Measurements from ENCODE around the gene SUSD3. TPM values are rescaled to one million over a fixed set of nuclear protein-coding genes. Genes with fewer than 3 reads are reported as not detected.

The SUSD3 gene
- total and polyA plus RNA-seq, 8 donors = 1.7 to 4.5 (median 2.6) TPM; not detected in 2

DNA sequence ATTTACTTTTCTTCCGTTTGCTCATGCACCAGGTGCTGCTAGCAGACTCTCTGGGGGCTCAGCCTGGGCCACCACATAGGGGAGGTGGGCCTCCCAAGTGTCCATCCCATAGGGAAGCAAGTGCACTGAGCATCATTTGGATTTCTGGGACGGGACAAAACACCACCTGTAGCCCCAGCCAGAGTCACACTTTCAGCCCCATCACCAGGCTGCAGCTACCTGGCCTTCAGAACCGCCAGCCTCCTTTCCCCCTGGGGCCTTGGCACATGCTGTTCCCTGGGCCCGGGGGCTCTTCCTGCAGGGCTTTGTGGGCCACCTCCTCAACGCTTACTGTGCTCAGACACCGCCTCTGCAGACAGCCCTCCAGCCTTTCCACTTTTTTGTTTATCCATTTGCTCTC, 19.6 kb upstream of the SUSD3 start:
- WGBS, 5 donors = 74 to 87% (median 86%) methylated on average over 6 of the region's 6 CpGs
- intact Hi-C loops (cut with DNase I; ENCODE audit: low total_unique reads) = no loop called here
- no peak overlapping the region for H3K4me3 ChIP-seq
- H3K9me3 ChIP-seq = no peaks in the 10 kb centered on the region
- no peak for DNase-seq
- H3K4me1 ChIP-seq = peaks cover 0 to 22% (median 2%) of the 10 kb centered on the region in 4 donors
- peaks cover 0 to 5% (median 0%) of the 10 kb centered on the region in 3 donors for H3K27me3 ChIP-seq
- peaks cover 0 to 12% (median 0%) of the 10 kb centered on the region in 4 donors for H3K36me3 ChIP-seq
- no peak for TF ChIP-seq POLR2A (IDR thresholded peaks at IDR 0.05)
- no peak for TF ChIP-seq EP300 (IDR thresholded peaks at IDR 0.05)
- no peak for TF ChIP-seq POLR2AphosphoS5 (IDR thresholded peaks at IDR 0.05)
- TF ChIP-seq, protein P1, sequence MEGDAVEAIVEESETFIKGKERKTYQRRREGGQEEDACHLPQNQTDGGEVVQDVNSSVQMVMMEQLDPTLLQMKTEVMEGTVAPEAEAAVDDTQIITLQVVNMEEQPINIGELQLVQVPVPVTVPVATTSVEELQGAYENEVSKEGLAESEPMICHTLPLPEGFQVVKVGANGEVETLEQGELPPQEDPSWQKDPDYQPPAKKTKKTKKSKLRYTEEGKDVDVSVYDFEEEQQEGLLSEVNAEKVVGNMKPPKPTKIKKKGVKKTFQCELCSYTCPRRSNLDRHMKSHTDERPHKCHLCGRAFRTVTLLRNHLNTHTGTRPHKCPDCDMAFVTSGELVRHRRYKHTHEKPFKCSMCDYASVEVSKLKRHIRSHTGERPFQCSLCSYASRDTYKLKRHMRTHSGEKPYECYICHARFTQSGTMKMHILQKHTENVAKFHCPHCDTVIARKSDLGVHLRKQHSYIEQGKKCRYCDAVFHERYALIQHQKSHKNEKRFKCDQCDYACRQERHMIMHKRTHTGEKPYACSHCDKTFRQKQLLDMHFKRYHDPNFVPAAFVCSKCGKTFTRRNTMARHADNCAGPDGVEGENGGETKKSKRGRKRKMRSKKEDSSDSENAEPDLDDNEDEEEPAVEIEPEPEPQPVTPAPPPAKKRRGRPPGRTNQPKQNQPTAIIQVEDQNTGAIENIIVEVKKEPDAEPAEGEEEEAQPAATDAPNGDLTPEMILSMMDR (IDR thresholded peaks at IDR 0.05) = no peak
- no peak overlapping the region for H3K27ac ChIP-seq

DNA sequence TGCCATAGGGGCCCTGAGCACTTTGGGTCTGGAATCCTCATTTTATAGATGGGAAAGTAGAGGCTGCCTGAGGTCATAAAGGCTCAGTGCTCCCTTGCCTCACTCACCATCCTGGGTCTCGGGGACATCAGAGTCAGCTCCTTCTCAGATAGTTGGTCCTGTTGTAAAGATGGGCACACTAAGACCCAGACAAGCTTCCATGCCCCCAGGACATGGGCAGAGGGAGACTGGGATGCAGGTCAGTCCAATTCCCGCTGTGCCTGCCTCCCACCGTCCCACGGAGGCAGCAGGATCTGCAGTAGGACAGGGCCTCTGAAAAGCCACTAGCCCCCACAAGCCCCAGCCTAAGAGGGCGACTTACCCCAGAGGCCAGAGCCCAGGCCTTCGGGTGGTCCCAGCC, 19.0 kb upstream of the SUSD3 start:
- Histone ChIP-seq H3K4me3 (no peak overlapping the region), H3K36me3 (peaks cover 0 to 11% (median 0%) of the 10 kb centered on the region in 4 donors), H3K27me3 (peaks cover 0 to 1% (median 0%) of the 10 kb centered on the region in 3 donors), H3K9me3 (no peaks in the 10 kb centered on the region), H3K27ac (no peak overlapping the region), H3K4me1 (peaks cover 0 to 22% (median 2%) of the 10 kb centered on the region in 4 donors)
- no peak for DNase-seq
- intact Hi-C loops (cut with DNase I; ENCODE audit: low total_unique reads) = no loop called here
- TF ChIP-seq POLR2A (IDR thresholded peaks at IDR 0.05) (no peak), POLR2AphosphoS5 (IDR thresholded peaks at IDR 0.05) (no peak), EP300 (IDR thresholded peaks at IDR 0.05) (no peak)
- TF ChIP-seq, protein P1 (IDR thresholded peaks at IDR 0.05) = no peak
- 84 to 90% (median 85%) methylated on average over 3 to 6 of the region's 6 CpGs for WGBS, 5 donors

DNA sequence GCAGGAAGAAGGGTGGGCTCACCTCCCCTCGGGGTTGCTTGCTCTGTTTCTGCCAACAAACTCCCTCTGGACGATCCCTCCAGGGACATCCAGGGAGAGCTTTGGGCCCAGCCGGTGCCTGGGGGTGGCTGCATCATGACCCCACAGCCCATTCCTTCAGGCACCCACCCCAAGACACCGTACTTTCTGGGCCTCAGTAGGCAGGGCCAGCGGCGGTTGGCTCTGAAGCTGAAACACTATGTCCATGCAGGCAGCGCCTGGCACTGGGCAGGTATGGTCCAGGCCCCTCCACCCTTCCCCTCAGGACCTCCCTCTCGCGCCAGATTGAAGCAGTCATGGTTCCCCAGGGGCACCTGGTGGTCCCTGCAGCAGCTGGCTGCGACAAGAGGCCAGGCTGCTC, 18.5 kb upstream of the SUSD3 start:
- peaks cover 0 to 6% (median 0%) of the 10 kb centered on the region in 4 donors for H3K36me3 ChIP-seq
- DNase-seq = no peak
- no peak overlapping the region for H3K27ac ChIP-seq
- 85 to 91% (median 89%) methylated on average over 8 to 10 of the region's 10 CpGs for WGBS, 5 donors
- H3K4me3 ChIP-seq = no peak overlapping the region
- H3K27me3 ChIP-seq = no peaks in the 10 kb centered on the region
- no peak for TF ChIP-seq EP300 (IDR thresholded peaks at IDR 0.05)
- TF ChIP-seq POLR2A (IDR thresholded peaks at IDR 0.05) = no peak
- TF ChIP-seq, protein P1 (IDR thresholded peaks at IDR 0.05) = no peak
- no peak for TF ChIP-seq POLR2AphosphoS5 (IDR thresholded peaks at IDR 0.05)
- H3K9me3 ChIP-seq = no peaks in the 10 kb centered on the region
- peaks cover 0 to 22% (median 2%) of the 10 kb centered on the region in 4 donors for H3K4me1 ChIP-seq
- intact Hi-C loops (cut with DNase I; ENCODE audit: low total_unique reads) = no loop called here

DNA sequence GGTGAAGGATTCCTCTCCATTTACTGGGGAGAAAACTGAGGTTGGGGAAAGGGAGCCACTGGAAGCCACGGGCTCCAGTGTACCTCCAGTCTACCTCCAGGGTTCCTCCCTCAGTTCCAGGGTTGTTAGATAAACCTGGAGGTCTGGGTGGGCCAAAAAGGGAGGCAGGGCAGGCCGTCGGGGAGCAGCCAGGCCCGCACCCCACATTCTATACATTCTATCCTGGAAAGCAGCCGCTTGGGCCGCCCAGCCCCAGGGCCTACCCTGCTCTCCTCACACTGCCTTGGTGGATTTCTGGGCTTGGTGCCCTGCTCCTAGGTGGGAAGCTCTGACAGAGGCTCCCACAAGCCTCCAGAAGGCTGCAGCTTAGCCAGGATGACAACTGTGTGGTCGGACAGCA, 18.1 kb upstream of the SUSD3 start:
- no peak for DNase-seq
- 87 to 93% (median 88%) methylated on average over 4 to 7 of the region's 7 CpGs for WGBS, 5 donors
- H3K27ac ChIP-seq = no peak overlapping the region
- no peaks in the 10 kb centered on the region for H3K27me3 ChIP-seq
- peaks cover 0 to 2% (median 0%) of the 10 kb centered on the region in 4 donors for H3K36me3 ChIP-seq
- intact Hi-C loops (cut with DNase I; ENCODE audit: low total_unique reads) = no loop called here
- H3K4me3 ChIP-seq = no peak overlapping the region
- H3K4me1 ChIP-seq = peaks cover 0 to 22% (median 2%) of the 10 kb centered on the region in 4 donors
- no peaks in the 10 kb centered on the region for H3K9me3 ChIP-seq
- TF ChIP-seq EP300 (IDR thresholded peaks at IDR 0.05) = no peak
- TF ChIP-seq POLR2AphosphoS5 (IDR thresholded peaks at IDR 0.05) = no peak
- no peak for TF ChIP-seq POLR2A (IDR thresholded peaks at IDR 0.05)
- TF ChIP-seq, protein P1 (IDR thresholded peaks at IDR 0.05) = no peak
